Testis (tissue), 2 donors: ENCODE measurements around the gene NOTCH1.

Experiments
- POLR2A ChIP-seq: fragments of 450-650 bp; IDR thresholded peaks from one replicate; pipeline ENCODE4 v1.6.1; 2017; ENCODE audit warnings: antibody characterized with exemption, mild to moderate bottlenecking, moderate library complexity
- TF ChIP-seq, protein P1 (sequence below), 3 experiments: fragments of 450-650 bp in 2 of 3; fragments of 200-600 bp in 1 of 3; sonication (generic) in 1 of 3; IDR thresholded peaks; one replicate each; pipeline ENCODE4 v1.5.1; 2016 to 2019; ENCODE audit warnings: antibody characterized with exemption in 3 of 3, mild to moderate bottlenecking in 2 of 3, moderate library complexity in 1 of 3

DNA sequence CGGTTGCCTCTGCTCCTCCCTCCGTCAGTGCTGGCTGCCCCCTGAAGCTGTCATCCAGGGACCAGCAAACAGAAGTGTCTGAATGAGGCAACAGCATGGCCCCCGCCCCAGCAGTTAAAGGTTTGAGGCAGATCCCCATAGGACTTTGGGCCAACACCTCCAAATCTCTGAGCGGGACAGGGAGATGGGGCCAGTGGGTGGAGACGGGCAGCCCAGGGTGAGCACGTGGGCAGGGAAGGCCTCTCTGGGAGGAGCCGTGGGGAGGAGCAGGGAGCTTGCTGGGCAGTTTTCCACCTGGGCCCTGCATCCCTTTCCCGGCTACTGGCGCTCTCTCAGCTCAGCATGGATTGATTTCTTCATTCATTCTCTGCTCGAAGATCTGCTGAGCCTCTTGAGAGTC, 39.1 kb upstream of the NOTCH1 start:
- TF ChIP-seq, protein P1, sequence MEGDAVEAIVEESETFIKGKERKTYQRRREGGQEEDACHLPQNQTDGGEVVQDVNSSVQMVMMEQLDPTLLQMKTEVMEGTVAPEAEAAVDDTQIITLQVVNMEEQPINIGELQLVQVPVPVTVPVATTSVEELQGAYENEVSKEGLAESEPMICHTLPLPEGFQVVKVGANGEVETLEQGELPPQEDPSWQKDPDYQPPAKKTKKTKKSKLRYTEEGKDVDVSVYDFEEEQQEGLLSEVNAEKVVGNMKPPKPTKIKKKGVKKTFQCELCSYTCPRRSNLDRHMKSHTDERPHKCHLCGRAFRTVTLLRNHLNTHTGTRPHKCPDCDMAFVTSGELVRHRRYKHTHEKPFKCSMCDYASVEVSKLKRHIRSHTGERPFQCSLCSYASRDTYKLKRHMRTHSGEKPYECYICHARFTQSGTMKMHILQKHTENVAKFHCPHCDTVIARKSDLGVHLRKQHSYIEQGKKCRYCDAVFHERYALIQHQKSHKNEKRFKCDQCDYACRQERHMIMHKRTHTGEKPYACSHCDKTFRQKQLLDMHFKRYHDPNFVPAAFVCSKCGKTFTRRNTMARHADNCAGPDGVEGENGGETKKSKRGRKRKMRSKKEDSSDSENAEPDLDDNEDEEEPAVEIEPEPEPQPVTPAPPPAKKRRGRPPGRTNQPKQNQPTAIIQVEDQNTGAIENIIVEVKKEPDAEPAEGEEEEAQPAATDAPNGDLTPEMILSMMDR (IDR thresholded peaks at IDR 0.05) = no peak
- TF ChIP-seq POLR2A = no peak
